HuH-7.5 (cell line): ENCODE data around the gene HELT.

Experiments
- DNase-seq: peaks from one replicate; pipeline ENCODE4 v3.0.0; 2011; ENCODE audit warnings: low spot score

The HELT gene

DNA sequence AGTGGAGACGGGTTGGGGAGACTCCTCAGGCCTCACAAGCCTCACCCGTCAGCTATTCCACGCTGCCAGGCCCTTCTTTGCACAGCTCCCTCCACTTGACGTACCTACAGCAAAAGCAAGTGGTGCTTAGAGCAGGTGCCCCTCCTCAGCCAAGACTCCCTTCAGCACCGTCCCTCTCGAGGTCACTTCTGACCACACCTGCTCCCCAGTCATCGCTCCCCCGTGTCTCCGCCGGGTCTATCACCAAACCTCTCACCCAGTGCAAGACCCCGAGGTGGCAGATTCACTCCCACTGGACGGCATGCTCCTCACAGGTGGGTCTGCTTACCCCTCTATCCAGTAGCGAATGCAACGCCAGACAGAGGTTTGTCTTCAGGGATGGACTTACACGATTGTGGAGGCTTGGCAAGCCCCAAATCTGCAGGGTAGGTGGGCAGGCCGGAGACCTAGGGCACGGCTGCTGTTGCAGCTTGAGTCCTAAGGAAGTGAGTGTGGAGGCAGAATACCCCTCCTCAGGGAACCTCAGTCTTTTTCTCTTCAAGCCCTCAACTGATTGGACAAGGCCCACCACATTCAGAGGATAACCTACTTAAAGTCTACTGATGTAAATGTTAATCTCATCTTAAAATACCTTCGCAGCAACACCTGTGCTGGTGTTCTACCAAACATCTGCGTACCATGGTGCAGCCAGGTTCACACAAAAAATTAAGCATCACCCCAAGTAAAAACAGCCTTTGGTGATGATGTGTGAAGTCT is 14.5 kb upstream of the HELT start:
- DNase-seq, result no peak

DNA sequence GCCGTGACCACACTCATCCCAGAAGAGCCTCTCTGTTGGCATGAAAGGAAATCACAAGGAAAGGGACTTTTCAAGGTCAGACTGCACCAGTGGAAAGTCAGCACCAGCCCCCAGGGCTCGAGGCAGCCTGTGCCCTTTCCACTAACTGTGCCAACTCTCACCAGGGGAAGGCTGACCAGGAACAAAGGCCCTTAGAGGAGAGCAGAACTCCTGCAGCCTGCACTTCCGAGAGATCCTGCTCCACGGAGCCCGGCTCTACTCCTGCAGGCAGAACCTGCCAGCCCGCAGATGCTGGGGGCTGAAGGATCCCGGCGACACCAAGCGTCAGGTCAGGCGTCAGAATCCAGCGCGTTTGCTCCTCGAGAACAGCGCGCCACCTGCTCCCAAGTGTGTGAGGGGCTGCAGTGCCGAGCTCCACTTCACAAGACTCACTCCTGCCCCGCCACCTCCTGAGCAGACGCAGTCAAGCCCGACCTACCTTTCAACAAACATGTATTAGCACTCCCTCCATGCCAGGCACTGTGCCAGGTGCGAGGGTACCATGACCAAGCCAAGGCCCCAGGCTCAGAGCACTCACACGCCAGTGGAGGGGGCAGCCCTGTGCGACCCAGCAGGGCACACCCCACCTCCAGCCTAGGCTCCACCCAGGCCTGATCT is 13.6 kb upstream of the HELT start:
- DNase-seq, result no peak

DNA sequence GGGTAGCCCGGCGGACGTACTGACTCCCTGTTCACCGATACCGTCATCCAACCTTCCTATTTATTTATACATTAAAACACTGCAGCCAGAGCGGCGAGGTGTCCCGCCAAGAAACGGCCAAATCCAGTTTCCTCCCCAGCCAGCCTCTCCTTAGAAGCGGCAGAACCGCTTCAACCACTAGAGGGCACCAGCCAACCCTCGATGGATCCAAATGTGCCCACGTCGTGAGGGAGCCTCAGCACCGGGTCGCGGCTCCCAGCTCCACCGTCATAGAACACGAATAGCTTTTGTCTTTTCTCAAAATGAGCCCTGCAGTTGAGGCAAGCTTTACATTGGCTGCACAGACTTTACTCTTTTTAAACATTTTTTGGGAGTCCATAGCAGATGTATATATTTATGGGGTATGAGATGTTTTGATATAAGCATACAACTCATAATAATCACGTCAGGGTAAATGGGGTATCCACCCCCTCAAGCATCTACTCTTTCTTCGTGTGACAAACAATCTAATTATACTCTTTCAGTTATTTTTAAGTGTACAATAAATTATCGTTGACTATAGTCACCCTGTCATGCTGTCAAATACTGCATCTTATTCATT is 13.0 kb upstream of the HELT start:
- no peak for DNase-seq

DNA sequence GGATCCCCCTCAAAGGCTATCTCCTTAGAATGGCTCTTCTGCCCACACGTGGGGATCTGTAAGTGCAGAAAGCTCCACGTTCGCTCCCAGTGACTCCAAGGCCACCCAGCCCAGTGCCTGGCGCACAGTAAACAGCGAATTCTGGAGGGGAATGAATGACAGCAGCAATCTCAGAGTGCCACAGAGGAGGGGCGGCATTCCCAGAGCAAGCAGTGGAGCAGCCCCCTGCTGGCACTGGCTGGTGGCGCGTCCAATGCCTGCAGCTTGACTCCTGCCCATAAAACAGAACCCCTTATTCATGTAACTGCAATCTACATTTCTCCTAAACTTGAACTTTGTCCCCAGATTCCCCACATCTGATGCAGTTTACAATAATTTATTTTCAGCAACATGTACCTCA is 6.9 kb upstream of the HELT start:
- no peak for DNase-seq

DNA sequence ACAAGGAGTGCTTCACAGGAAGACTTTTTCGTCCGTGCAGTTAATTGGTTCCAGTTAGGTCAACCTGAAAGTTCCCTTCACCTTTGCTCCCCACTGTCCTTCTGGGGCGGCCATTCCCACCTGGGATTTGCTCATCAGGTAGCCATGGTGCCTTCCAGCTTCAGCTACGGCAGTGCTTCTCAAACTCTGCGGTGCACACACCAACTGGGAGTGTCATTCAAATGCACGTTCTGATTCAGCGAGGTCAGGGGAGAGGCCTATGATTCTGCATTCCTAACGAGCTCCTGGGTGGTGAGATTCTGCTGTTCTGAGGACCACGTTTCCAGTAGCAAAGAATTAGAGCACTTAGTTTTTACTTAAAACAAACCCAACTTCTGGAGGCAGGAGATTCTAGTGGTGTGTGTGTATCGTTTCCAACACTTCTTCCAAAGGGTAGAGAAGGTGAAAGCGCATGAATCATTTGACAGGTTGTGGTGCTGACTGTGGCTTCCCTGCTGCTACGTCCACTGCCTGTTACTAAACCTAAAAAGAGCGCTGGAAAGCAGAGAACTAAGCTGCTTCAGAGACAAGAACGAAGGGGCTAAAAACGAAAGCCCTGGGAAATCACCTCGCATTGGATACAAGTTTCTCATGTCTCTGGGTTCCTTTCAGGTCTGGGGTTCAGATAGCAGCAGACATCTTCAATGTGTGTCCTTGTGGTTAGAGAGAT is 4.7 kb upstream of the HELT start:
- DNase-seq, result no peak

DNA sequence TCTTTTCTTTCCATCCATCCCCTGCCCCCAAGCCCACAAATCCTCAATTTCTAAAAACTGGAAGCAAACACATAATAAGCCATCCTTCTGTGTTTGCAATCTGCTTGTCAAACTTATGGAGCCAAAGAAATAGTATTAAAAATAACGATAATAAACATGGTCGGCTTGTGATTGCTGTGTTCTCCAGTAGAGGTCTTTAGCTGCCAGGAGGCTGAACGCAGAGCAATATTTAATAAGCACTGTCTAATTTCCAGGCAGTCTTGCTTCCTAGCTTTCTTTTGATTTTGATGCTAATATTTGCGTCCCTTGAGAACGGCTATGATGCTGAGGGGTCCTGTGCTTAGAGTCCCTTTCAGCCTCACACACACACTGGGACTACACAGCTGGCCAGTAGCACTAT is 3.2 kb upstream of the HELT start:
- no peak for DNase-seq

DNA sequence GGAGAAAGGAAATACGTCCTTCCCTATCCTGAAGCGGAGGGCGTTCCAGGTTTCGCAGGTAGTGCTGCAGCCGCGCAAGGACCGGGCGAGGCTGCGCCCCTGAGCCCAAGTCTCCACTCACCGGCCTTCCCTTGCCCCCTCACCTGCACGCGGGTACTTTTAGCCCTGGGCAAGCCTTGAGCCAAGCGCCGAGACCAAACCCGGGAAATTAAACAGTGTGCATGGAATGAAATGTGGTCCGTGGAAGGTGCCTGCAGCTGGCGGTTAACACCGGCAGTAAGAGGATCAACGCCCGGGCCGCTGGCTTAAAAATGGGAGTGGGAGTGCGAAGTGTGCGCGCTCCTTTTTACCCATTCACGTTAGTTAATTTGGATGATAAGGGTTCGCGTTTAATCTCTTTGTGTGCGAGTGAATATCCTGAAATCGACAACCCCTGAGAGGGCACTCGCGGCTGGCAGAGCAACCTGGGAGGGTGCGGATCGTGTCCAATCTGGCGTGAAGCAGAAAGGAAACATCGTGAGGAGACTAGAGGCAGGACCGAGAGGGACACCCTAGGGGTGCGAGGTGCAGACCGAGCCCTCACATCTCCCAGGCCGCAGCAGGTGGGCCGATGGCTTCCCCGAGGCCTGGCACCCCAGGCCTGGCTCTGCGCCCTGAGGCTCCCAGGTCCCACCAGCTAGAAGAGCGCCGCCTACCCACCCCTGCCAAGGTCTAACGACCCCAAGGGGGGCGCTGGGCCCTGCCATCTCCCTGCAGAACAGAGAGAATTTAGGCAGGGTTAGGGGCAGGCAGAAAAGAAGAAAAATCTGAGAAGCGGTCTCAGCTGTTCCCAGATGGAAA is 2.0 kb upstream of the HELT start:
- DNase-seq, result no peak

DNA sequence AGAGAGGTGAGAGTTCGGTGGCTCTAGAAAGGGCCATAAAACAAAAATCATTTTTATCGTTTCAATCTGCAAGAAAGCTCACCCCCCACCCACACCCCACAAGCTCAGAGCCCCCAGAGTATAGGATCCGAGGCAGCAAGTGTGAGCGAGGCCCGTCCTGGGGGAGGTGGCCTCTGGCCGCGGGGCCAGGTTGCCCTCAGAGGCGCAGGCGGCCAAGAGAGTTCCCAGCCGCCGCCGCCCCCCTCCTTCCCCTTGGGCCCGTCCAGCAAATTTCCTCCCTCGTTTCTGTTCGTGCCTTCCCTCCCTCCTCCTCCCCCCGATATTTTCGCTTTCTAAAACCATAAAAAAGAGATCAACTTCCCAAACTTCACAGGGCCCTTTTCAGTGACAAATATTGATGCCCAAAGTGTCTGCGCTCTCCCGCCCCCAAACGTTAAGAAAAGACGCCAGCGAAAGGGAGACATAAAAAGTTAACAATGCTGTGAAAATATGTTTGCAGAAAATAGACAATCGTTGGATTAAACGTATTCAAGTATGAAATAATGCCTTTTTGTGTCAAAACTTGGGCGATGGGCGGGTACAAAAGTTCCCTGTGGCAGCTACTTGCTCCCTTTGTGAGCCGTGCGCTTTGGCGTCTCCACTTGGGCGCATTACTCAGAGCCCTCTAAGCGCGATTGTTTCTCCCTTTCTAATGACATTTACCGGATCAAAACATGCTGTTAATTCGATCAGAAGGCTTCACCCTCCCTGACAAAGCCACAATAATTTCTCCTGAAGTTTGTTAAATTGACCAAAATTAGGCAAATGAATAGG is 1.1 kb upstream of the HELT start:
- DNase-seq, result no peak

DNA sequence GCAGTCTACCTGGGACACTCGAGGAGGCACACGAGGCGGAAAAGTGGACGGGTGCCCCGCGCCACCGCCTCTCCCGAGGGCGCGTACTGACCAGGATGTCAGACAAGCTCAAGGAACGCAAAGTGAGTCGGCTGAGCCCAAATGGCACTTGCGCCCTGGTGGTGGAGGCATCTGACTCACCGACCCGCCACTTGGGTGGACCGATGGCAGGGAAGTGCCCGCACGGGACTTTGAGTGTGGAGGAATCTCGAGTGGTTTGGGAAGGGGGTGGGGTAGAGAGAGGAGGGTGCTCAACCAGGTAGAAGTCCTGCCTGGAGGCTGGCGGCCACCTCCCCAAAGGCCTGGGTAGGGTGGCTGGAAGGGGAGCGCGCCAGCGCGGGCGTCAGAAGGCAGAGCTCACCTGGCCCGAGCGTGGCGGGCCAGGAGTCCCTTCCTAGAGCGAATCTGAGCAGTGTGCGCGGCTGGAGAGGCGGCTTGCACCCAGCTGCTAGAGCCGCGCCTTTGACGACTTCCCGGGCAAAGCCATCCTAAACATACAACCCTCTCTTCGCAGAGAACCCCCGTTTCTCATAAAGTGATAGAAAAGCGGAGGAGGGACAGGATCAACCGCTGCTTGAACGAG is 655 bp downstream of the HELT start:
- no peak for DNase-seq

DNA sequence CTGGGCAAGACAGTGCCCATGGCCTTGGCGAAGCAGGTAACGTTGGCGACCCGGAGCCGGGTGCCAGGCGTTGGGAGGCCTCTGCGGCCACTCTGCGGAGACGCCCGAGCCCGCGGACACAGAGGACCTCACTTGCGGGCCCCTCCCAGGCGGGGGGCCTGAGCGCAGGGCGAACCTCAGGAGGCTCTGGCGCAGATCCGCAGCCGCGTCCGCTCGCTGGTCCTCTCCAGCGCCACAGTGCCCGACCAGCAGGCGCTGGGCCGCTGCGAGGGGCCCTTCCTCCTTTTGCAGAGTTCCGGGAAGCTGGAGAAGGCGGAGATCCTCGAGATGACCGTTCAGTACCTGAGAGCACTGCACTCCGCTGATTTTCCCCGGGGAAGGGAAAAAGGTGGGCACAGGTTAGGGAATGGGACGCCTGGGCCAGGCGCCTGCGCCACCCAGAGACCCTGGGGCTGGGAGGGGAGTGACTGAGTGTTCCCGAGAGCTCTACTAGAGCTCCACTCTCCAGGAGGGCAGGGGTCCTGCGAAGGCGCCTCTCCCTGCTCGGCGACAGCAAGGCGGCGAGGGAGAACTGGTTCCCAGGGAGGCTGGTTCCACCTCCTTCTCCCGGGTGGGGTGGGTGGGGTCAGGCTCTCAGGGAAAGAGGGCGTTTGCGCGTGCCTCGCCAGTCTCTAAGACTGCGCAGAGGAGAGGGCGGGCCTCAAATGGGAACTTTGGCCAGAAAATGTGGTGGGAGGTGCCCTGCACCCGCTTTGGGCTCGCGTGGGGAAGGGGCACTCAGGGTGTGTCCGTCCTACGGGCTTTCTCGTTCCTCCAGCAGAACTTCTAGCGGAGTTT is 1.4 kb downstream of the HELT start:
- DNase-seq, result no peak

DNA sequence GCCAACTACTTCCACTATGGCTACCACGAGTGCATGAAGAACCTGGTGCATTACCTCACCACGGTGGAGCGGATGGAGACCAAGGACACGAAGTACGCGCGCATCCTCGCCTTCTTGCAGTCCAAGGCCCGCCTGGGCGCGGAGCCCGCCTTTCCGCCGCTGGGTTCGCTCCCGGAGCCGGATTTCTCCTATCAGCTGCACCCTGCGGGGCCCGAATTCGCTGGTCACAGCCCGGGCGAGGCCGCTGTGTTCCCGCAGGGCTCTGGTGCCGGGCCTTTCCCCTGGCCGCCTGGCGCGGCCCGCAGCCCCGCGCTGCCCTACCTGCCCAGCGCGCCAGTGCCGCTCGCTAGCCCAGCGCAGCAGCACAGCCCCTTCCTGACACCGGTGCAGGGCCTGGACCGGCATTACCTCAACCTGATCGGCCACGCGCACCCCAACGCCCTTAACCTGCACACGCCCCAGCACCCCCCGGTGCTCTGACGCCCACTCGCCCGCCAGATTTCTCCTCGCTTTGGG is 2.1 kb downstream of the HELT start:
- no peak for DNase-seq

DNA sequence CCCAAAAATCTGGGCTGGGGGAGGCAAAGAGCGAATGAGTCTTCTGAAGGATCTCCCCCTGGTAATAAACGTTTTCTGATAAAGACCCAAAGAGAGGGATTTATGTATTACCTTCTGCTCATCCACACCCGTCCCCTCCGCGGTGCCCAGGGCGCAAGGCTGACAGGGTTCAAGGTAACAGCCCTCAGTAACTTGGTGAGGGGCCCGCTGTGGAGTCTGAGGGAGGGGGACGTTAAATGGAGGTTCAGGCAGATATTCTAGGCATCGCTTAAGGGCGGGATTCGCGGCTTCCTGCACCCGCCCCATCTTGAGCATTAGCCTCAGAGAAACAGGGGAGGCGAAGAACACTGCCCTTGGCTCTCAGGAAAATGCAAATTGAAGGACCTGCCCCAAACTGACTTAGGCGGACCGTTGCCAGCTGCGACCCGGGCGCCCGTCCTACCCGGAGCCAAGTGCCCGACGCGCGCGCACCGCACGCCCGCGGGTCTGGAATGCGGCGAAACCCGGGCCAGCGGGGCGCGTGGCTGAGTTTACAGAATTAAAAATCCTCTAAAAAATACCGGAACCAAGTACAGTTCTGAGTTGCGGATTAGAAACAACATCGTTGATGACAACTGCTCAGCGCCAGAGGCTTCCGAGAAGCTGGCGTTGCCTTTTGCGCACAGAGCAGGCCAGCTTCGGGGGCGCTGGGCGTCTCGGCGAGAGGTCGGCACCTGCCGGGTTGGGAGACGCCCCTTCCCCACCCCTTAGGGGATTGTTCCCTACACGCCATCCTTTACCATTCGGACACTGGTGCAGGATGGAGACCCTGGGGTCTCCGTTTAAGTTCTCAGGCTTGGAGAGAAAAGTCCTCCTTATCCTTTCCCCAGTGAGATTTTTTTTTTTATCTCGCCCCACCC is 2.8 kb downstream of the HELT start:
- DNase-seq, result no peak

DNA sequence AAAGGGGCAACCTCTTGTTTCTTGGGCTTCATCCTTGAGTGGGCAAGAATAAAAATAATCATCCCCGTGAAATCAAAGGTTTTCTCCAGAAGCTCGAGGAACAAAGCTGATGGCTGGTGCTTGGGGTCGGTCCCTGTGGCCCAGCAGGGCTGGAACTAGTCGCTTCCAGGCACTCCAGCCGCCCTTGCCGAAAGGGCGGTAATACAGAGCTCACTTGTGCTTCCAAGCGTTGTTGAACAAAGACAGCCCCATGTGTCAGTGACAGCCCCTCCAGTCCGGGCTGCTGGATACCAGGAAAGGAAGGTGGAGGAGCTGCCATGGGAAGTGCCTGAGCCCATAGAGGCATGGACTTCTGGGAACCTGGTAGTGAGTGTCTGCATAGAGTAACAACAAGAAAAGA is 5.2 kb downstream of the HELT start:
- DNase-seq, result no peak

DNA sequence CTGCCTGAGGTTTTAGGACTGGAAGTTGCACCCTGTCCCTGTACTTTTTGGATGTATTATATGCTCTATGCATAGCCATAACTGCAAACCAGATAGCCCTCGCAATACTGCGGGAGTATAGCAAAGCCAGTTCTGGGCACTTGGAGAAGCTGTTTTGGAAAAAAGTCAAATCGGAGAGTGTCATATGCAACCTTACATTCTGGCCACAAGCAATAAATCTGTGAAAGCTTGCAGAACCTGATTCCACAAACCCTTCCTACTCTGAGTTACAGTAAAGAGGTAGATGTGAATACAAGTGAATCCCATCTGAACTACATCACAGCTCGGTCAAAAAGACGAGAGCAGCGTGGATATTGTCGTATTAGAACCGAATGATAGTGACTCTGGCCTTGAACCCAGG is 10.3 kb downstream of the HELT start:
- no peak for DNase-seq

DNA sequence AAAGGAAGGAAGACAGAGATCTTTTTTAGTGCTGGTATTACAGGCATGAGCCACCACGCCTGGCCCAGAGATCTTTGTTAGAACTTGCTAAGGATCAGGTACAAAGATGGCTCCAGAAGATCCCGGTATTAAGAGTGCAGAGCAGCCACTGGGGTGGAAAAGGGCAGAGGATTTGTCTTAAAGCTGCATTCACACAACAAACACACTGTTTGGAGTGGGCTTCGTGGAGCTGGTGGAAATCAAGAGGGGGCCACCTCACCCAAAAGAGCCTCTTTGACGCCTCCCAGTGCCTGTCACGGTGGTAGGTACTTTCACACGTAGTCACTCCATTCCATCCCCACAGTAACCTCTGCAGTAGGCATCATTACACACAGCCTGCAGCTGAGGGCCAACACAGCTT is 13.3 kb downstream of the HELT start:
- no peak for DNase-seq

DNA sequence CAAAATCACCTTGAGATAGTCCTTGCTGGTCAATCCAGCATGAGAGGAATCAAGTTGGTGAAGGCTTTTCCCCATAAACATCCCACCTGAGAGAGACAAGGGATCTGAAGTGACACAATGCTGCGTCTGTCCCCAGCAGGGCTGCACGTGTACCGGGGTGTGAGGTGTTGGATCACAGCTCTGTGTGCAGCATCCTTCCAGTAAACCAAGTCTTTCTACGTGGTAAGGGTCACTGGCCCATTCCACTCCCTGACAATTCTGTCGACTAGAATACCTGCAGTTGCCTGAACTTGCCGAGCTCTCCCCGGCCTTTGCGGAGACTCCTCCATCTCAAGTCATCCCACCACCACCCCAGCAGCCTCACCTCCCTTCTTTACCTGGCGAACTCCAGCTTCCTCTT is 14.8 kb downstream of the HELT start:
- DNase-seq, result no peak

DNA sequence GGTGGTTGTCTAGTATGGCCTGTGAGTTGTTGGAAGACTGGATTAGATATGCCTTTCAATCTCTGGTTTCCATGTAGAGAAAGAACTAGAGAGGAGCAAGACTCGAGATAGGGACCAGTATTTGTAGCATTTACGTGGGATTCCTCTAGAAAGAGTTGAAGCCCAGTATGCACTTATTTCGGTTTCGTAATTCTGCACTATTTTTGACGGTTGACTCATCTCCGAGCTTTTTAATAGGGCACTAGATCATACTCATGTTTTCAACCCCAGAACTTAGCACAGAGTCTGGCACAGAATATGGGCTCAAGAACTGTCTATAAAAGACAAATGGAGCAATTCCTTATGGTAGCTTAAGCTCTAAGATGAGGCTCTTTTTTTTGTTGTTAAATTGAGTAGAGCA is 15.7 kb downstream of the HELT start:
- DNase-seq, result no peak

DNA sequence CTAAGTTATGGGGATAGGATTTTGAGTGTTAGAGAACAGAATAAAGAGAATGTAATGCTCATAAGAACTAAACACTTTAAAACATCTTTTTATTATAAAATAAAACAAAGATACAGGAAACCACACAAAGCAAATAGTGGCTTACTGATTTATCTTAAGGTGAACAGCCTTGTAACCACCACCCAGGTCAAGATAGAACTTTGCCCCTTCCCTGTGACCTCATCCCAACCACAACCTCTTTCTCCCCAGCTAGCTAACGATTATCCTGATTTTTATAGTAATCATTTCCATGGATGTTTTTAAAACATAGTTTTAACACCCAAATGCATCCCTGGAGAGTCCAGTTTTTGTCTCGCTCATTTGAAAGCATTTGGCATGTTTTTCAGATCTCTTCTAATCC is 17.0 kb downstream of the HELT start:
- DNase-seq, result no peak

DNA sequence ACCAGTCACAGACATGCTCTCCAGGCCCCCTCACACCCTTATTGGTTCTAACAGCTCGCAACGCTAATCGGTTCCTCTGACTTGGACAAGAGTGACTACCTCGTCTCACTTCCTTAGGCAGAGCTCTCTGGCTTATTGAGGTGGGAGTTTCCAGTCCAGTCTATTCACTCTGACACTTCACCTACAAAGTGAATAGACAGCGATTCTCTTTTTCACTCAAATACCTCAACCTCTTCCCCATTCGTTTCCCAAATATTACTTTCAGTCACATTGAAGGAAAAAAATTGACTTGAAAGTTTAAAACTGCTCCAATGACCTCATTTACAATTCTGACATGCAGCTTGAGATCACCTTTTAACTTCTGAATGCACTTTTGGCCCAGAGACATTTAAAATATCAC is 17.7 kb downstream of the HELT start:
- DNase-seq, result no peak
